ENCODE data around the gene TIAM2.

TIAM2 gene

DNA sequence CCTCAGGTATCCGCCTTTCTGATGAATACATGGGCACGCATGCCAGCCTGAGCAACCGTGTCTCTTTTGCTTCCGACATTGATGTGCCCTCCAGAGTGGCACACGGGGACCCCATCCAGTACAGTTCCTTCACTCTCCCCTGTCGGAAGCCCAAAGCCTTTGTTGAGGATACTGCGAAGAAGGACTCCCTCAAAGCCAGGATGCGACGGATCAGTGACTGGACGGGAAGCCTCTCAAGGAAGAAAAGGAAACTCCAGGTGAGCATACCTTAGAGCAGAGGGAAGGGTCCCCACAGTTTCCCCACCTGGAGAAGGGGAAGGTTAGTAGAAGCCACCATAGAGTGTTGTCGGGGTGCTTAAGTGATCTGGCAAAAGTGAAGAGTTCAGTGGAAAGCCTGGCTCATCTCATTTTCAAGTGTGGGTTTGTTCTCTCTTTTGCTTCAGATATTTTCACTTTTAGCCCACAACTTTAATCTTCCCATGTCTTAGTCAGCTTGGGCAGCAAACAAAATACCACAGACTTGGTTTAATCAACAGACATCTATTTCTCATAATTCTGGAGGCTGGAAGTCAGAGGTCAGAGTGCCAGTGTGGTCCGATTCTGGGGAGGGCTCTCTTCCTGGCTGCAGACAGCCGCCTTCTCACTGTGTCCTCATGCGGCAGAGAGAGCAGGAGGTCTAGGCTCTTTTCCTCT is 135.2 kb downstream of the TIAM2 start:
- no peak for DNase-seq (ENCODE audit: low read depth)

DNA sequence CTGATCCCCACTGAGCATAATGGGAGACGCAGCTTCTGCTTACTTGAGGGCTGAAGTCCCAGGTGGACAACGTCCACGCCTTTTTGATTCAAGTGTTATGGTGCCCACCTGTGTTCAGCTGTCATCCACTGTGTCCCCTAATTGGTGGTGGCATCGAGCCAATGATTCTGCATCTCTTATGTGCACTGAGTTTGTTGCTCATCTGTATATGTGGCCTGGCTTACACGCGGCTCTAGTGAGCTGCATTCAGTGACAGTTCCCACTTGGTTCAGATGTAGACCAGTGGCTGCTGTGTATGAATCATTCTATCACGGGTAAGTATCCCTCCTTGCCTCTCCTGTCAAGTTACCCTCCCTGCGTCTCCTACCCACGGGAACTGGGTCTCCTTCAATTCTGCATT is 137.5 kb downstream of the TIAM2 start:
- DNase-seq (ENCODE audit: low read depth) = no peak

DNA sequence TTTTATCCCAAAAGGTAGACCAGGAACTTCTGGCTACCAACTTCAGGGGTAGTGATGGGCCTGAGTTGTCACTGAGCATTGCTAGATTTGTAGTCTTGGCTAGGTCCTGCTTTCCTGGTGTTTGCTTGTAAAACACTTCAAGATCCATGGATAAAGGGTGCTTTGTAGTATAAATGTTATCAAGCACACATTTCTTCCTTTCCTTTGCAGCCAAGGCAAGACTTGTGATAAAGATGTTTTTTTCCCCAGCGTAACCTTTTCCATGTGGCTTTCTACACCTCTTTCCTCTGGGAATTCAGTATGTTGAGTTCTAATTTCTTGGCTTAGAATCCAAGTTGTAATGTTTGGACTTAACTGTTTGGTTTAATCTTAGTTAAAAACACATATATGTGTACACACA is 145.9 kb downstream of the TIAM2 start:
- DNase-seq (ENCODE audit: low read depth) = no peak

DNA sequence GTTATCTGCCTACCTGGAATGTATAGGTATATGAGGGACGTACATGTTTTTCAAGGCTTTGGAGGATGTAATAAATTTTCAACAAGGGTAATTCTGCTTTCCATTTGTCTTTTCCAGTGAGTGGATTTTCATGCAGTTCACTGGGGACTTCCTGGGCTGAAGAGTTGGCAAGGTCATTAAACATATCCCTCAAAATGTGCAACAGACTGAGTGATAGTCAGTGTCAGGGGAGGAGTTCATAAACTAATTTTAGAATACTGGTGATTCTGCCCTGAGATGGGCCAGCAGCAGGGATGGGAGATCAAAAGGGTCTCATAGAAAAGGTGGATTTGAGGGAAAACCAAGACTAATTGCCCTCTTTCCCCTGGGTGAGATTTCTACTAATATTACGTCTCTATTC is 146.4 kb downstream of the TIAM2 start:
- no peak for DNase-seq (ENCODE audit: low read depth)

DNA sequence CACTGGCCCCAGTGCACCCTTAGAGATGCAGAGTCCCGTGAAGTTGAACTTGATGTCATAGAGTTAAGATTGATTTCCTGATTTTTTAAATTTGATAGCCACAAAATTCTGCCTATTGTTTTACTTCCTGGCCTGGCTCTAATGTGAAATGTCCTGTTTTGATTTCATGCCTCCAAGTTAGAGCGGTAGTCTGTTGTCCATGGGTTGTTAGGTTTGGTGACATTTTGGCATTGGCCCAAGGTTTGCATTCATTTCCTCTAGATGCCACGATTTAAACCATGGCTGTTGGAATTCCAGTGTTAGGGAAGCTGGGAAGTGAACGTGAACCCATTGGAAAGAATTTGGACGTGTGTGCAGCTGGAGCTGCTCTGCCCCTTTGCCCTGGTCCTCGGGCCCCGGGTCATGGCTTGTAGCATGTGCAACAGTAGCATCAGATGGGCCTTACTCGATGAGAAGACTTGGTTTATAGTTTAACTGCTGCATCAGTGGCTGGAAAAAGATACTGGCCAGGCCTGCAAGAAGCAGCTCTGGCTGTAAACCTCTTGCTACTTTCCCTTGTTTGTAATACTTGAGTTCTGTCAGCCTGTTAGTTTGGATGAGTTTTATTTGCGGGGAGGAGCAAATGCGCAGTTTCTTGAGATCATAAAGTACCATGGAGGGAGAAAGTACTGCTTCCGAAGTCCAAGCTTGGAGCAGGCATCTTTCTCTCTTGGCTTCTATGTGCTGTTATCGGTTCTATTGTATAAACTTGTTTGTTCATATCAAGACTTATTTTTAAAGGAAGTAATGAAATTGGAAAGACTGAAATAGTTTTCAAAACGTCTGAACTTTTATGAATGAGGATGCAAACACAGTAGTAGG is 147.3 kb downstream of the TIAM2 start:
- DNase-seq (ENCODE audit: low read depth) = no peak

DNA sequence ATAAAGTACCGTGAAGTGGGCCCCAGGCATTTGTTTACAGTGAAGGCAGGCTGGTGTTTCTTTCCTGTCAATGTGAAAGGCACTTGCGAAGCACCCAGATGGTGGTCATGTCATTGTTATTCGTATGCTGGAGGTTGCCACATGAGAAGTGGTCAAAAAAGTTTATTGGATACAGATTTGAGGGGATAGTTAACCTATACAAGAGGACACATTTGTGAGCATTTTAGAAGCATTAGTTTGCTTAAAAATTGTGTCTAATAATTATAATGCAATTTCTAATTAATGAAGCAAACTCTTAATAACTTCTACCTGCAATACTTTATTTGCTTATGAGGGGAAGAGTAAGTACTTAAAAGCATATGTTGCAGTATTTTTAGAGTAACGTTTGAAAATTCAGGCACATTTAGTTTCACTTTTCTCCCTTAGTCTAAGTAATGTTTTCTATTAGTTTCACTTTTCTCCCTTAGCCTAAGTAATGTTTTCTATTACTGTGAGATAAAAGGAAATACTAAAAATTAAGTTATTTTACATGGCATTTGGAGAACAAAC is 148.0 kb downstream of the TIAM2 start:
- no peak for DNase-seq (ENCODE audit: low read depth)

DNA sequence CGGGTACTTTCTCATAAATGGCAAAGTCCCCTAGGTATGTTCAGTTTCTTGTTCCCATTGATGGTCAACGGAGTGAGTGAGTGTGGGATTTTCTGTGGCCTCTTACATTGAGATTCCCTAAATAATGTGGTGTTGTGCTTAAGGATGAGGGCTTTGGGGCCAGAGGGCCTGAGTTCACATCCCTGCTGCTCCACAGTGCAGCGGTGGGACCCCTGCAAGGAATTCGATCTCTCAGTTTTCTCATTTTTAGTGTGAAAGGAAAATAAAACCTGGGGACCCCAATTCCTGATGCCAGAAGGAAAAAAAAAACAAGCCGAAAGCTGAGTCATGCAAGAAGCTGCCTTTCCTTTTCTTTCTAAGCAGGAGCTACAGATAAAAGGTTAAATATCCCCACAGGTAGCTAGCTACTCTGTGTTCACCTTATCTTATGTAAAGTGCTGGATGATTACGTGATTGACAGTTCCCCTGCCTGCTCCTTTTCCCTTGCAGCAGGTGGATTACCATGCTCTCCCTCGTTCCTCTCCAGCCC is 148.5 kb downstream of the TIAM2 start:
- no peak for DNase-seq (ENCODE audit: low read depth)

DNA sequence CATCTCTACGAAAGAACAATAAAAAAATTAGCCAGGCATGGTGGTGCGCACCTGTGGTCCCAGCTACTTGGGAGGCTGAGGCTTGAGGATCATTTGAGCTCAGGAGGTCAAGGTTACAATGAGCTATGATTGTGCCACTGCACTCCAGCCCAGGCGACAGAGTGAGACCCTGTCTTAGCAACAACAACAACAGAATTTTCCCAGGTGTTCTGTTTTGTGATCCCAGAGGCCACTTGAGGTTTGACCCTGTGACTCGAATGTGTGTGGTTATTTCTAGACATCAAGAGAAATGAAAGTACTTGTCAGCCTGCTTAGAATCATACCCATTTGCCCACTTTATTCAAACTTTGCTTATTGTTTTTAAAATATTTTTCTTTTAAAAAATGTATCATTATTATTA is 151.1 kb downstream of the TIAM2 start:
- no peak for DNase-seq (ENCODE audit: low read depth)

DNA sequence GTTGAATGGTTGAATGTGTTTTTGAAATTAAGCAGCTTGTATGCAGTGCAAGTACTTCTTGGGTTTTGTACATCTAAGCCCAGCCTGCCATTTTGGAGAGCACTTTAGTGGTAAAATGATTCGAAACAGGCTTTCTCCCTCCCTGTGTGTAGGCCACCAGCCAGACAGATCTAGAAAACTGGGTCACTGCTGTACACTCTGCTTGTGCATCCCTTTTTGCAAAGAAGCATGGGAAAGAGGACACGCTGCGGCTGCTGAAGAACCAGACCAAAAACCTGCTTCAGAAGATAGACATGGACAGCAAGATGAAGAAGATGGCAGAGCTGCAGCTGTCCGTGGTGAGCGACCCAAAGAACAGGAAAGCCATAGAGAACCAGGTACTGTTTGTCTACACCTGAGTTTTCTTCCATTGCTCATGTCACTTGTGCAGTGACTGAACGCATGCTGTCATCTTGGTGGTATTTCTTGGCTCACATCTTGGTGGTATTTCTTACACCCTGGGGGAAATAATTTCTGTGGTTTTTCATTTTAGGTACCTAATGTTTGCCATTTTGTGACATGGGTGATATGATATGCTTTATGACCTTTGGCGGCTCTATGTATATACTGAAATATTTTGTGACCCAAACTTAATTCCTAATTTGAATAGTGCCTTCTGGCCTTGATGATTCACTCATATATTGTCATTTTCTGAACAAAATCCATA is 153.0 kb downstream of the TIAM2 start:
- DNase-seq (ENCODE audit: low read depth) = no peak

DNA sequence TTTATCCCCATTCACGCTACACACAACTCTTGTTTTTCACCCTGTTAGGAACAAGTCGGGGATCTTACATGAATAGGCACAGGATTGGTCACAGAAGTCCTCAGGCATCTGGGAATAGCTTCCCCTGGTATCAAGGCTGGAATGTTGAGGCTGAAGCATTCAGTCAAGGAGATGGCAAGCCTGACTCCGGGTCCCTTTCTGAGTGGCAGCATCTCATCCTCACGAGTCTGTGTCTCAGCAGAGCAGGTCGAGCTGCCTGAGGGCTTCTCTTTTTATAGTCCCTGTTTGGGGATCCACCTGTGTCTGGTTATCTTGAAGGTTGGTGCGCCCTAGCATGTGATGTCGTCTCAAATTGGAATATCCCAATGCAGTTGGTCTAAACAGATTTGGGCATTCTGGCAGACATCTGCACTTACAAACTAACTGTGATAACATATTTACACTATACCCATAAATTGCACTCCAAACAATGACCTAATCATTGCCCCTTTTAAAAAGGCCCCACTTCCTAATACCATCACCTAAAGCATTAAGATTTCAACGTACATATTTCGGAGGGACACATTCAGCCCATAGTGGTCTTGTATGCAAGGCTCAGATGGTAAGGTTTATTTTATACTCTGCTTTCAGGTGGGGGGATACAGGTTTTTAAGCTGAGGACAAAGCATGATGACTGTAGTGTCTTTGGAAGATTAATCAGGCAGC is 156.0 kb downstream of the TIAM2 start:
- DNase-seq (ENCODE audit: low read depth) = no peak

DNA sequence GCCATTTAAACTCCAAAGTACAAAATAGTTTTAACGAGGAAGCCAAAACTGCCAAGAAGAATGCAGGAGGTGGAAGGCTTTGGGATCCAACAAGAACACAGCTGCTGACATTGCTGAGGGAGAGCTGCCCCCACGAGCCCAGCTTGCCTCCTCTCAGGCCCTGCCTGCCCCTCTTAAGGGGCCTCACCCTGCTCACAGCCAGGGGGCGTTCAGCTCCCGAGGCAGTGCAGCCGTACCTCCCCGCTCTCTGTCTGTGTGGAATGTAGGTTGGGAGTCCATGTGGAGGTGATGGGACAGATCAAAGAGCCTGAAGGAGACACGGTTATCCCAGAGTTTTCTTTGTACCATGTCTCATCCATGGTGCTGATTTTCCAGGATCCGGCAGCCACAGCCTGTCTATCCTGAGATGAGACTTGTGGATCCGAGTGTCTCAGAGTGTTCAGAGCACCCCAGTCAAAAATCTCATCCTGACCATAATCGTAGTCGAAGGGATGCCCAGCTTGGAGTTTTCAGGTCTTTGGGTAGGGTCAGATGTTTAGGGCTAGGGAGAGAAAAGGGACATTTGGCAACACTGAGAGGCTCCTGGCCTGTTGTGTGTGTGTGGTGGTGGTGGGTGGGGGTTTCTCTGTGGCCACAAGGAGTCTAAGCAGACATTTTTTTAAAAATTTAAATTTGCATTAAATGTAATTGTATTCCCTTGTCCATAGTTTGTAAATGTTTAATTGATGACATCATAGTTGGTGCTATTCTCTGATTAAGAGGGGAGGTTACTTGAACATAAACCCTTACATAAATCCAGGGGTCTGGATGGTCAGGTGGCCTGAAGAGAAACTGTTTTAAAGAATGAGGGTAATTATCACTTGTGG is 157.3 kb downstream of the TIAM2 start:
- no peak for DNase-seq (ENCODE audit: low read depth)

DNA sequence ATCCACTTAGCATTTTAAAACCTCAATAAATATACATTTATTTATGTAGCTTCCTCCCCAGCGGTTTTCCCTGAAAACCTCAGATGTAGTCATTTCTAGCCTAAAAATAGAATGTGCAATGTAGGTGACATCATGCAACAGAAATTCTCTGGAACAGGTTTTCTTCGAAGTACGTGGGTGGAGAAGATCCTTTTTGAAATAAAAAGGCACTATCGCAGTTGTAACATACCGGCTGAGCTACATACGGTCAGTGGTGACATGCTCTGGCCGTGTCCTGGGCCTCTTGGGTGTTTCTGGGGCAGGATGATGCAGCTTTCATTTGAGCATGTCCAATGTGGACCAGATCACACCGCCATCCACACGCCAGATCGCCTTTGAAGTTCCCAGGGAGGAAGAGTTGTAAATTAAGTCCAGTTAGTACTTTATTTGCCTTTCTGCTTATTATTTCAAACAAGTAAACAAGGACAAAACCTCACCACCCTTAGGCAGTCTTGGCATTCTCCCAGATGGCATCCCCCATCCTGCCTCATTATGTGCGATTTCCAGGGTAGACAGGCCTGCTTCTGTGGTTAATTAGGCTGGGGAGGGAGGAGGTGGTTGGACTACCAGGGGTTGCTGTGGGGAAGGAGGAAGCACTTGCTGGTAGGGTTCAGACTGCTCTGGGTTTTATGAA is 159.2 kb downstream of the TIAM2 start:
- no peak for DNase-seq (ENCODE audit: low read depth)

DNA sequence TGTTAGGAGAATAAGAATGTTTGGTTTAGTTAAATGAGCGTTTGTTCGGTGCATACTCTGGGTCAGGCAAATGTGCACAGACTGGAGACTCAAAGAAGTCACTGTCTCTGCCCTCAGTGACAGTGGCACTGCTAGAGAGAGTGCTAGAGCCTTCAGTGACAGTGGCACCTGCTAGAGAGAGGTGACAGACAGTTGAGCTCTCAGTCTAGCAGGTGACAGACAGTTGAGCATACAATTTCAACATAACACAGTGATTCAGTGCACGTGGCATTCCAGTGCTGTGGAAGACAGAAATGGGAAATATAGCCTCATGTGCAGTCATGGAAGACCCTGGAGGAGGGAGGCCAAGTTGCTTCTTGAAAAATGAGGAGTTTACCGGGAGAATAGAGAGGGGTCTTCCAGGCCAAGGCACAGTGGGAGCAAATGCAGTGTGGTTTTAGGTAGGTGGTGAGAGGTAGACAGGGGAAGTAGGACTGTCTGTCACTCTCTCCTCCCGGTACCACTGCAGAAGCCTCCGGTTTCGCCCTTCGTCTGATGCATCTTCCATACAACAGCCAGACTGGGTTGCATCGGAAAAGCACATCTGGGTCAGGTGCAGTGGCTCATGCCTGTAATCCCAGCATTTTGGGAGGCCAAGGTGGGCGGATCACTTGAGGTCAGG is 160.8 kb downstream of the TIAM2 start:
- no peak for DNase-seq (ENCODE audit: low read depth)

DNA sequence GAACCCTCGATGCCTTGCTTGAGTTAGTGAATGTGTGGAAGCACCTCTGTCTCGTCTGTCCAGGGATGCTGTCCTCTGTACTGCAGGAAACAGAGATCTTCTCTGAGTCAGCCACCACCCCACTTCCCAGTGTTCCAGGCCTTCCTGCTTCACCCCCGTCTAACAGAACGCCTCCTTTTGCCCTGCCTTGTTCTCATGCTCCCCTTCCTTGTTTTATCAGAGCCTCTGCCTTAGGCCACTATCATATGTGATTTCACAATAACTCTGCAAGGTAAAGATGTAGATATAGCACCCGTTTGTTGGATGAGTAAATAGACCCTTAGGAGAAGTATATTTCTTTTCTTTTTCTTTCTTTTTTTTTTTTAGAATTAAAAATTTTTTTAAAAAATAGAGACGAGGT is 162.0 kb downstream of the TIAM2 start:
- no peak for DNase-seq (ENCODE audit: low read depth)

DNA sequence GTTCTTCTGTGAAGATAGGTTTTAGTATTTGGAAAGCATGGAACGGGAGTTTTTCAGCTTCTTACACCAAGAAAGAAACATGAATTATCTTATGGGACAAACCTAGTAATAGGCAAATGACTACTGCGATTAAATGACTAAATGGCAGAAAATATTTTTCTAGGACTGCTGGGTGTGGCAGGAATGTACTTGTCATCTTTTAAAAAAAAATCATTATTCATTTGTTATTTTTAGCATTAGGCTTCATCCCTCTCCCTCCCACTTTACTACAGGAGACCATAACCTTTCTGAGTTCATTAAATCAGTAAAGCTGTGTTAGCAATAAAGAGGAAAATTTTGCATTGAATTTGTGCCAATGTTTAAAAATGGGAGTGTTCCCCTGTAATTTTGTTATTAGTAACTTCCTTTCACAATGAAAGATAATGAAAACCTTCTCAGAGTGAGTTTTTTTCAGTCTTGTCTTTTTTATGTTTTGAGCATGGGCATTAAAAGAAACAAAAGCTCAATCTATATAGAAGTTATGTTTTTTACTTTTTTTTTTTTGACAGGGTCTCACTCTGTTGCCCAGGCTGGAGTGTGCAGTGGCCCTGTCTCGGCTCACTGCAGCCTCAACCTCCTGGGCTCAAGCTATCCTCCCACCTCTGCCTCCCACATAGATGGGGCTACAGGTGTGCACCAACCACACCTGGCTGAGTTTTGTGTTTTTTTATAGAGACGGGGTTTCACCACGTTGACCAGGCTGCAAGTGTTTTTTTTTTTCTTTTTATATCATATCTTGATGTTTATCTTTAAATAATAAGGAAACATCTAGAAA is 163.1 kb downstream of the TIAM2 start:
- no peak for DNase-seq (ENCODE audit: low read depth)

DNA sequence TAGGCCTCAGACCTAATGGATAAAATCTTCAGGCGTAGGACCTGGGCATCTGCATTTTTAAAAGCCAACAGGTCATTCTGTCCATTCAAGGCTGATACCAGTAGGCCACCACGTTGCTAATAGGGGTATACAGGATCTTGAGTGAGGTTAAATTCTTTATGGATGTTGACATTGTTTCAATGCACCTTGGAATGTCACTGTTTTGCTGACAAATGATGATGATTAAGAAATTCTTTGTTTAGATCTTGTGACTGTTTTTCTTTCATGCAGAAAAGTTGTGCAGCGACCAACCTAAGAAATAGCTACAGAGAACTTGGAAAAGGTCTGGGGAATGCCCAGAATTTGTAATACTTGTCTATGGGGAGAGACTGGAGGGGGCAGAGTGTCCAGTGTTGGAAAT is 167.6 kb downstream of the TIAM2 start:
- no peak for DNase-seq (ENCODE audit: low read depth)

DNA sequence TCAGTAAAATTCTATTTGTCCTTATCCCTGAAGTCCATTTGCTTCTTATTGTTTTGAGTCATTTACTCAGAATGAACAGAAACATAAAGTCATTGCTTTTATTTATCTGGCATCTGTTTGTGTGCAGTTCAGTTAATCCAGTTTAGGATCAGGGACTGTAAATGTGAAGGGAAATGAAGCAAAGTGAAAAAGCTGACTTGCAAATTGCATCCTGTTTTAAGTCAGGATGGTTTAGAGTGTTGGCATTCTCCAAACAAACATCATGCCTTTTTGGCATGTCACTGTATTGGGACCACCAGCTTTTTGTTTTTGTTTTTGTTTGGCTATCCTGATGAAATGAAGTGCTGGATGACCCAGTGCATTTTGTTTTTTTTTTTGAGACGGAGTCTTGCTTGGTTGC is 168.5 kb downstream of the TIAM2 start:
- no peak for DNase-seq (ENCODE audit: low read depth)

DNA sequence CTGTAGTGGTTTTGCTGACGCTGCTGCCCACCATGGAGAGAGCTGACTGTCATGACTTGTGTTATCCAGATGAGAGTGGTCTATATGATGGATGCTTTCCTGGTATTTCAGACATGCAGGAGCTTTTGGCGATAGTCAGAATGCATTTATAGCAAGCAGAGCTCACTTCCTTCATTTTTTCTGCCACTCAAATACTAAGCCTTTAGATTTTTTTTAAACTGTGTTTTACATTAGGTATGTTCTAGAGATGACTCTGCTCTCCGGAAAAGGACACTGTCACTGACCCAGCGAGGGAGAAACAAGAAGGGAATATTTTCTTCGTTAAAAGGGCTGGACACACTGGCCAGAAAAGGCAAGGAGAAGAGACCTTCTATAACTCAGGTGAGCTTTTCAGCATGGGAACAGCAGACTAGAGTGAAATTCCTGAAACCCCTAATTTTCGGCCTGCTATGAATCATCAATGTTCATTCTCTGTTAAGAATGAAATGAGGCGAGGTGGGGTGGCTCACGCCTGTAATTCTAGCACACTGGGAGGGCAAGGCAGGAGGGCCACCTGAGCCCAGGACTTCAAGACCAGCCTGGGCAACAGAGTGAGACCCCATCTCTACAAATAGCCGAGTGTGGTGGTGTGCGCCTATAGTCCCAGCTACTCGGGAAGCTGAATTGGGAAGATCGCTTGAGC is 170.1 kb downstream of the TIAM2 start:
- no peak for DNase-seq (ENCODE audit: low read depth)
